ENCODE data around the gene TSHZ3. TPM values are rescaled to one million over a fixed set of nuclear protein-coding genes. Genes with fewer than 3 reads are reported as not detected.

The TSHZ3 gene
- total and polyA plus RNA-seq, 2 of the 13 experiments (the other 11 are each of a cell fraction or from before 2014, with no cell fraction given), result not detected

DNA sequence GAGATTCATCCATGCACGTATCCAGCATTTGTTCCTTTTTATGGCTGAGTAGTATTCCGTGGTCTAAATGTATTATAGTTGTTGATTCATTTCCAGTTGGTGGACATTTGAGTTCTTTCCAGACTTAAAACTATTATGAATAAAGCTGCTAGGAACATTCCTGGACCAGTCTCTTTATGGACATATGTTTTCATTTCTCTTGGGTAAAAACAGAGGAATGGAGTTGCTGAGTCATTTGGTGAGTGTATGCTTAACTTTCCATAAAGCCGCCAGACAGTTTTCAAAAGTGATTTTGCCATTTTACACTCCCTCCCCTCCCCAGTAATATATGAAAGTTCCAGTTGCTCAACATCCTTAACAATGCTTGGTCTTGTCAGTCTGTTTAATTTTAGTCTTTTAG is 116.4 kb downstream of the TSHZ3 start:
- POLR2A ChIA-PET, result no interaction called here
- in situ Hi-C loops (cut with HindIII; ENCODE audit: extremely low pct_ligation_motif_present, low pct_unique_long_range_greater_than_20kb), result no loop called here

More for the DNA sequence above, 116.4 kb downstream of the TSHZ3 start:
- ATAC-seq, result no peak
- Histone ChIP-seq H4K20me1 (ENCODE audit: insufficient read depth, low read length) (no peaks in the 10 kb centered on the region), H3K4me2 (ENCODE audit: low read depth, low read length) (no peak overlapping the region), H3K9me3 (ENCODE audit: low read length) (peaks cover 7% of the 10 kb centered on the region; the same call in 1 of the 2 replicates), H3K36me3 (replicated peaks in 1 of 2; ENCODE audit: control insufficient read depth in 1 of 2, insufficient read depth in 2 of 2, low read length in 2 of 2) (no peaks in the 10 kb centered on the region), H3K4me3 (replicated peaks in 1 of 3; ENCODE audit: insufficient read depth in 1 of 3, low read depth in 2 of 3, low read length in 3 of 3) (no peak overlapping the region), H3K4me1 (ENCODE audit: insufficient read depth, low read length) (no peaks in the 10 kb centered on the region), H3K27ac (ENCODE audit: extremely low read length, insufficient read depth, low read length) (no peak overlapping the region), H3K9ac (ENCODE audit: insufficient read depth, low read depth, low read length) (no peak overlapping the region), H3K27me3 (ENCODE audit: control insufficient read depth in 1 of 2, insufficient read depth in 2 of 2, low read length in 2 of 2) (no peaks in the 10 kb centered on the region), H2AFZ (ENCODE audit: low read length) (no peak overlapping the region), H3K79me2 (ENCODE audit: insufficient read depth, low read length) (no peaks in the 10 kb centered on the region)
- intact Hi-C loops (cut with micrococcal nuclease; ENCODE audit: unreplicated experiment), result no loop called here
- no peak for DNase-seq (ENCODE audit: low spot score)
- CTCF ChIA-PET (ENCODE audit: low intra/inter-chr PET ratio, low total read pairs), result no interaction called here
- TF ChIP-seq, protein P1, sequence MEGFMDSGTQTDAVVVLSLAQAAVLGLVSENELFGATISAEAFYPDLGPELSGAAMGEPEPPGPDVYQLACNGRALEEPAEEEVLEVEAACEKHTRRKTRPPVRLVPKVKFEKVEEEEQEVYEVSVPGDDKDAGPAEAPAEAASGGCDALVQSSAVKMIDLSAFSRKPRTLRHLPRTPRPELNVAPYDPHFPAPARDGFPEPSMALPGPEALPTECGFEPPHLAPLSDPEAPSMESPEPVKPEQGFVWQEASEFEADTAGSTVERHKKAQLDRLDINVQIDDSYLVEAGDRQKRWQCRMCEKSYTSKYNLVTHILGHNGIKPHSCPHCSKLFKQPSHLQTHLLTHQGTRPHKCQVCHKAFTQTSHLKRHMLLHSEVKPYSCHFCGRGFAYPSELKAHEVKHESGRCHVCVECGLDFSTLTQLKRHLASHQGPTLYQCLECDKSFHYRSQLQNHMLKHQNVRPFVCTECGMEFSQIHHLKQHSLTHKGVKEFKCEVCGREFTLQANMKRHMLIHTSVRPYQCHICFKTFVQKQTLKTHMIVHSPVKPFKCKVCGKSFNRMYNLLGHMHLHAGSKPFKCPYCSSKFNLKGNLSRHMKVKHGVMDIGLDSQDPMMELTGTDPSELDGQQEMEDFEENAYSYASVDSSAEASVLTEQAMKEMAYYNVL (CRISPR knock-in tag; IDR thresholded peaks at IDR 0.05; ENCODE audit: borderline replicate concordance), result no peak
- no peak for TF ChIP-seq MED13 (CRISPR knock-in tag; IDR thresholded peaks at IDR 0.05)
- no peak for TF ChIP-seq ZNF552 (CRISPR knock-in tag; IDR thresholded peaks at IDR 0.05; ENCODE audit: borderline replicate concordance)
- no peak for TF ChIP-seq ZNF343 (CRISPR knock-in tag; IDR thresholded peaks at IDR 0.05)
- TF ChIP-seq ZBTB38 (CRISPR knock-in tag; IDR thresholded peaks at IDR 0.05), result no peak
- no peak for TF ChIP-seq ARNTL (CRISPR knock-in tag; IDR thresholded peaks at IDR 0.05)
- no peak for TF ChIP-seq CAMTA2 (CRISPR knock-in tag; IDR thresholded peaks at IDR 0.05; ENCODE audit: borderline replicate concordance)
- TF ChIP-seq TBL1XR1 (IDR thresholded peaks at IDR 0.05; ENCODE audit: borderline replicate concordance, low read length, partially characterized antibody), result no peak
- TF ChIP-seq ZNF546 (CRISPR knock-in tag; conservative IDR thresholded peaks at IDR 0.05), result no peak
- TF ChIP-seq RAD21 (CRISPR knock-in tag; IDR thresholded peaks at IDR 0.05), result no peak
- TF ChIP-seq ARNT2 (CRISPR knock-in tag; IDR thresholded peaks at IDR 0.05; ENCODE audit: low read depth), result no peak
- TF ChIP-seq, protein P2, sequence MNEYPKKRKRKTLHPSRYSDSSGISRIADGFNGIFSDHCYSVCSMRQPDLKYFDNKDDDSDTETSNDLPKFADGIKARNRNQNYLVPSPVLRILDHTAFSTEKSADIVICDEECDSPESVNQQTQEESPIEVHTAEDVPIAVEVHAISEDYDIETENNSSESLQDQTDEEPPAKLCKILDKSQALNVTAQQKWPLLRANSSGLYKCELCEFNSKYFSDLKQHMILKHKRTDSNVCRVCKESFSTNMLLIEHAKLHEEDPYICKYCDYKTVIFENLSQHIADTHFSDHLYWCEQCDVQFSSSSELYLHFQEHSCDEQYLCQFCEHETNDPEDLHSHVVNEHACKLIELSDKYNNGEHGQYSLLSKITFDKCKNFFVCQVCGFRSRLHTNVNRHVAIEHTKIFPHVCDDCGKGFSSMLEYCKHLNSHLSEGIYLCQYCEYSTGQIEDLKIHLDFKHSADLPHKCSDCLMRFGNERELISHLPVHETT (CRISPR knock-in tag; conservative IDR thresholded peaks at IDR 0.05), result no peak
- no peak for TF ChIP-seq AGO2 (optimal IDR thresholded peaks at IDR 0.05; ENCODE audit: low read depth, low read length)
- TF ChIP-seq ZNF256 (CRISPR knock-in tag; conservative IDR thresholded peaks at IDR 0.05), result no peak
- TF ChIP-seq KLF11 (CRISPR knock-in tag; IDR thresholded peaks at IDR 0.05), result no peak
- TF ChIP-seq DMAP1 (CRISPR knock-in tag; IDR thresholded peaks at IDR 0.05), result no peak
- TF ChIP-seq, protein P3, sequence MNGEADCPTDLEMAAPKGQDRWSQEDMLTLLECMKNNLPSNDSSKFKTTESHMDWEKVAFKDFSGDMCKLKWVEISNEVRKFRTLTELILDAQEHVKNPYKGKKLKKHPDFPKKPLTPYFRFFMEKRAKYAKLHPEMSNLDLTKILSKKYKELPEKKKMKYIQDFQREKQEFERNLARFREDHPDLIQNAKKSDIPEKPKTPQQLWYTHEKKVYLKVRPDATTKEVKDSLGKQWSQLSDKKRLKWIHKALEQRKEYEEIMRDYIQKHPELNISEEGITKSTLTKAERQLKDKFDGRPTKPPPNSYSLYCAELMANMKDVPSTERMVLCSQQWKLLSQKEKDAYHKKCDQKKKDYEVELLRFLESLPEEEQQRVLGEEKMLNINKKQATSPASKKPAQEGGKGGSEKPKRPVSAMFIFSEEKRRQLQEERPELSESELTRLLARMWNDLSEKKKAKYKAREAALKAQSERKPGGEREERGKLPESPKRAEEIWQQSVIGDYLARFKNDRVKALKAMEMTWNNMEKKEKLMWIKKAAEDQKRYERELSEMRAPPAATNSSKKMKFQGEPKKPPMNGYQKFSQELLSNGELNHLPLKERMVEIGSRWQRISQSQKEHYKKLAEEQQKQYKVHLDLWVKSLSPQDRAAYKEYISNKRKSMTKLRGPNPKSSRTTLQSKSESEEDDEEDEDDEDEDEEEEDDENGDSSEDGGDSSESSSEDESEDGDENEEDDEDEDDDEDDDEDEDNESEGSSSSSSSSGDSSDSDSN (CRISPR knock-in tag; IDR thresholded peaks at IDR 0.05), result no peak
- TF ChIP-seq ZNF326 (CRISPR knock-in tag; IDR thresholded peaks at IDR 0.05; ENCODE audit: borderline replicate concordance), result no peak
- no peak for FAIRE-seq
- no TSS peak for BruUV-seq (replicated peaks)
- 4% methylated on average over 3 of the region's 3 CpGs for WGBS (ENCODE audit: low lambda C conversion rate)

All from HepG2 (cell line).